Neural progenitor cell (in vitro differentiated cells): ENCODE data around the gene PRRC2B. TPM values are rescaled to one million over a fixed set of nuclear protein-coding genes. Genes with fewer than 3 reads are reported as not detected.

Source experiments
- DNase-seq: peaks from one replicate; pipeline ENCODE4 v3.0.0-alpha.2; 2016; ENCODE audit warnings: low spot score
- H2AFZ ChIP-seq: fragments of 200-600 bp; sonication (generic); replicated peaks from 2 replicates; pipeline ENCODE4 v1.6.1; 2016; ENCODE audit warnings: antibody characterized with exemption
- H3F3A ChIP-seq: fragments of 200-600 bp; sonication (generic); 2 replicates; pipeline ENCODE4 v1.6.1; 2016; ENCODE audit warnings: antibody characterized with exemption, low read depth
- H3K27ac ChIP-seq: fragments of 200-600 bp; sonication (generic); 2 replicates; pipeline ENCODE4 v1.5.1; 2016; ENCODE audit warnings: mild to moderate bottlenecking
- H3K27me3 ChIP-seq: fragments of 200-600 bp; sonication (generic); 2 replicates; pipeline ENCODE4 v1.6.1; 2016; ENCODE audit warnings: mild to moderate bottlenecking, moderate library complexity
- H3K36me3 ChIP-seq: fragments of 200-600 bp; sonication (generic); 2 replicates; pipeline ENCODE4 v1.5.1; 2016
- H3K4me1 ChIP-seq: fragments of 200-600 bp; sonication (generic); 2 replicates; pipeline ENCODE4 v1.6.1; 2016; ENCODE audit warnings: mixed run types
- H3K4me2 ChIP-seq: fragments of 200-600 bp; sonication (generic); 2 replicates; pipeline ENCODE4 v1.6.1; 2016
- H3K4me3 ChIP-seq: fragments of 200-600 bp; sonication (generic); 2 replicates; pipeline ENCODE4 v1.5.1; 2016
- H3K79me2 ChIP-seq: fragments of 200-600 bp; sonication (generic); 2 replicates; pipeline ENCODE4 v1.6.1; 2016; ENCODE audit warnings: low read depth
- H3K9ac ChIP-seq: fragments of 200-600 bp; sonication (generic); 2 replicates; pipeline ENCODE4 v1.6.1; 2016
- H3K9me3 ChIP-seq: fragments of 200-600 bp; sonication (generic); 2 replicates; pipeline ENCODE4 v1.5.1; 2016; ENCODE audit warnings: low read depth
- H4K20me1 ChIP-seq: fragments of 200-600 bp; sonication (generic); 2 replicates; pipeline ENCODE4 v1.6.1; 2016; ENCODE audit warnings: low read depth
- H3K27ac Mint-ChIP-seq: 3 replicates; pipeline ENCODE4 v1.8.0; 2021; ENCODE audit warnings: mixed read lengths
- H3K27me3 Mint-ChIP-seq: 2 replicates; pipeline ENCODE4 v1.8.0; 2022; ENCODE audit warnings: low read depth, mild to moderate bottlenecking, inconsistent platforms, moderate library complexity, mixed read lengths; ENCODE audit not compliant: insufficient read depth
- H3K36me3 Mint-ChIP-seq: 3 replicates; pipeline ENCODE4 v1.8.0; 2021; ENCODE audit warnings: mixed read lengths
- H3K4me1 Mint-ChIP-seq: 3 replicates; pipeline ENCODE4 v1.8.0; 2021; ENCODE audit warnings: mixed read lengths
- H3K4me3 Mint-ChIP-seq: 3 replicates; pipeline ENCODE4 v1.8.0; 2021; ENCODE audit warnings: mild to moderate bottlenecking, moderate library complexity, mixed read lengths
- H3K9me3 Mint-ChIP-seq: 3 replicates; pipeline ENCODE4 v1.8.0; 2020; ENCODE audit warnings: mixed read lengths
- CTCF ChIP-seq: fragments of 200-600 bp; sonication (generic); IDR thresholded peaks from 2 replicates; pipeline ENCODE4 v1.5.1; 2017; ENCODE audit warnings: antibody characterized with exemption, mild to moderate bottlenecking
- EZH2 ChIP-seq: fragments of 200-600 bp; sonication (generic); IDR thresholded peaks from 2 replicates; pipeline ENCODE4 v1.6.1; 2017; ENCODE audit warnings: antibody characterized with exemption, mild to moderate bottlenecking, moderate library complexity
- EZH2phosphoT487 ChIP-seq: fragments of 200-600 bp; sonication (generic); IDR thresholded peaks from 2 replicates; pipeline ENCODE4 v1.6.1; 2017; ENCODE audit warnings: antibody characterized with exemption
- total RNA-seq: library from RNA; depleted of rRNA; stranded (reverse); fragments of >200 nt; gene quantifications from 2 replicates; pipeline ENCODE4 v1.2.3, GENCODE V29; 2015; ENCODE audit warnings: low replicate concordance

PRRC2B gene
- total RNA-seq, 1 donor from 2014 or later = 139 TPM

- H2AFZ ChIP-seq = no peak overlapping the region
- no peaks in the 10 kb centered on the region for H3K4me1 ChIP-seq
- H3K27ac ChIP-seq = no peak overlapping the region
- no peak overlapping the region for H3K9ac ChIP-seq
- H3K9me3 ChIP-seq = no peaks in the 10 kb centered on the region
- no peak overlapping the region for H3K4me3 ChIP-seq
- Mint-ChIP-seq H3K4me1 (no peaks in the 10 kb centered on the region), H3K9me3 (no peaks in the 10 kb centered on the region), H3K36me3 (peaks cover 22% of the 10 kb centered on the region), H3K27ac (no peak overlapping the region), H3K4me3 (no peak overlapping the region), H3K27me3 (peaks cover 10% of the 10 kb centered on the region)
- H4K20me1 ChIP-seq = no peaks in the 10 kb centered on the region
- DNase-seq = no peak
- TF ChIP-seq CTCF (no peak), EZH2 (no peak), EZH2phosphoT487 (no peak)
- no peak overlapping the region for H3K4me2 ChIP-seq
- no peaks in the 10 kb centered on the region for H3K36me3 ChIP-seq
- no peaks in the 10 kb centered on the region for H3K27me3 ChIP-seq
- peaks cover 12% of the 10 kb centered on the region for H3F3A ChIP-seq
- no peaks in the 10 kb centered on the region for H3K79me2 ChIP-seq
Observed at GRCh38 chr9:131520503-131520902, 126.6 kb downstream of the PRRC2B start.

- no peak overlapping the region for H3K4me3 ChIP-seq
- H3K27me3 Mint-ChIP-seq = peaks cover 10% of the 10 kb centered on the region
- no peaks in the 10 kb centered on the region for H3K4me1 Mint-ChIP-seq
- H3K27me3 ChIP-seq = no peaks in the 10 kb centered on the region
- H3K4me2 ChIP-seq = no peak overlapping the region
- H3K27ac ChIP-seq = no peak overlapping the region
- no peaks in the 10 kb centered on the region for H3K9me3 ChIP-seq
- no peak overlapping the region for H3K4me3 Mint-ChIP-seq
- no peaks in the 10 kb centered on the region for H3K36me3 ChIP-seq
- no peak overlapping the region for H3K9ac ChIP-seq
- peaks cover 12% of the 10 kb centered on the region for H3F3A ChIP-seq
- TF ChIP-seq CTCF (no peak), EZH2 (no peak), EZH2phosphoT487 (no peak)
- no peak overlapping the region for H2AFZ ChIP-seq
- DNase-seq = no peak
- H3K9me3 Mint-ChIP-seq = no peaks in the 10 kb centered on the region
- no peaks in the 10 kb centered on the region for H3K79me2 ChIP-seq
- H4K20me1 ChIP-seq = no peaks in the 10 kb centered on the region
- peak overlapping the region; percentile 14 for H3K27ac Mint-ChIP-seq
- no peaks in the 10 kb centered on the region for H3K4me1 ChIP-seq
- peaks cover 23% of the 10 kb centered on the region for H3K36me3 Mint-ChIP-seq
Observed at GRCh38 chr9:131521203-131521602, 127.3 kb downstream of the PRRC2B start.

- no peaks in the 10 kb centered on the region for H3K36me3 ChIP-seq
Observed at GRCh38 chr9:131521822-131522221, 127.9 kb downstream of the PRRC2B start.

More at GRCh38 chr9:131521822-131522221, 127.9 kb downstream of the PRRC2B start:
- Histone ChIP-seq H2AFZ (no peak overlapping the region), H3K9ac (no peak overlapping the region), H3K79me2 (no peaks in the 10 kb centered on the region), H3K4me1 (no peaks in the 10 kb centered on the region), H4K20me1 (no peaks in the 10 kb centered on the region), H3K9me3 (no peaks in the 10 kb centered on the region), H3K27me3 (no peaks in the 10 kb centered on the region), H3K27ac (no peak overlapping the region), H3F3A (peaks cover 12% of the 10 kb centered on the region), H3K4me3 (no peak overlapping the region), H3K4me2 (no peak overlapping the region)
- H3K9me3 Mint-ChIP-seq = no peaks in the 10 kb centered on the region
- no peak for DNase-seq
- H3K4me3 Mint-ChIP-seq = no peak overlapping the region
- H3K36me3 Mint-ChIP-seq = peaks cover 29% of the 10 kb centered on the region
- no peak overlapping the region for H3K27ac Mint-ChIP-seq
- H3K4me1 Mint-ChIP-seq = no peaks in the 10 kb centered on the region
- H3K27me3 Mint-ChIP-seq = peaks cover 13% of the 10 kb centered on the region
- no peak for TF ChIP-seq CTCF
- TF ChIP-seq EZH2phosphoT487 = no peak
- TF ChIP-seq EZH2 = no peak
